Liver (tissue), 9 donors: ENCODE measurements around the gene NEUROG1. TPM values are rescaled to one million over a fixed set of nuclear protein-coding genes. Genes with fewer than 3 reads are reported as not detected.

ENCODE experiments used
- DNase-seq: peaks from one replicate; pipeline ENCODE4 v3.0.0-alpha.2; 2017; ENCODE audit warnings: low spot score
- H3K27ac ChIP-seq, 2 donors: one replicate each; pipeline ENCODE4 v1.7.0; 2013; ENCODE audit warnings: inconsistent platforms in 2 of 2, low read length in 2 of 2, control low read depth in 1 of 2, low read depth in 1 of 2, mild to moderate bottlenecking in 1 of 2
- H3K27me3 ChIP-seq, 4 donors: one replicate each; pipeline versions ENCODE4 v1.6.1 to v1.7.0; 2013; ENCODE audit warnings: low read length in 3 of 4, inconsistent platforms in 1 of 4, mild to moderate bottlenecking in 1 of 4, moderate library complexity in 1 of 4; ENCODE audit not compliant: control insufficient read depth in 4 of 4, insufficient read depth in 4 of 4
- H3K36me3 ChIP-seq, 4 donors: one replicate each; pipeline versions ENCODE4 v1.6.1 to v1.7.0; 2013; ENCODE audit warnings: low read length in 3 of 4, mild to moderate bottlenecking in 3 of 4, low read depth in 1 of 4, moderate library complexity in 1 of 4; ENCODE audit not compliant: control insufficient read depth in 4 of 4, insufficient read depth in 3 of 4
- H3K4me1 ChIP-seq, 4 donors: one replicate each; pipeline versions ENCODE4 v1.6.1 to v1.7.0; 2013; ENCODE audit warnings: low read length in 3 of 4, mild to moderate bottlenecking in 3 of 4, moderate library complexity in 1 of 4; ENCODE audit not compliant: control insufficient read depth in 4 of 4, insufficient read depth in 4 of 4
- H3K4me3 ChIP-seq, 3 donors: one replicate each; pipeline versions ENCODE4 v1.6.1 to v1.7.0; 2013; ENCODE audit warnings: low read length in 3 of 3, control low read depth in 1 of 3, low read depth in 1 of 3, mild to moderate bottlenecking in 1 of 3
- H3K9ac ChIP-seq, 2 donors: one replicate each; pipeline ENCODE4 v1.7.0; 2013; ENCODE audit warnings: low read length in 2 of 2, mild to moderate bottlenecking in 2 of 2, moderate library complexity in 2 of 2, control low read depth in 1 of 2, low read depth in 1 of 2
- H3K9me3 ChIP-seq, 4 donors: one replicate each; pipeline versions ENCODE4 v1.6.1 to v1.7.0; 2013; ENCODE audit warnings: low read length in 3 of 4; ENCODE audit not compliant: control insufficient read depth in 4 of 4
- EGR1 ChIP-seq, 2 donors: IDR thresholded peaks; 2 replicates each; pipeline ENCODE4 v1.6.1; 2016 to 2018; ENCODE audit warnings: antibody characterized with exemption in 2 of 2, low read depth in 2 of 2
- FOXA1 ChIP-seq: IDR thresholded peaks from 2 replicates; pipeline ENCODE4 v1.6.1; 2016; ENCODE audit warnings: antibody characterized with exemption
- FOXA2 ChIP-seq: IDR thresholded peaks from 2 replicates; pipeline ENCODE4 v1.6.1; 2016; ENCODE audit warnings: antibody characterized with exemption
- GABPA ChIP-seq, 2 donors: IDR thresholded peaks in 1 of 2; conservative IDR thresholded peaks in 1 of 2; 2 replicates each; pipeline ENCODE4 v1.6.1; 2016; ENCODE audit warnings: antibody characterized with exemption in 2 of 2, mild to moderate bottlenecking in 1 of 2, moderate library complexity in 1 of 2
- HNF4A ChIP-seq, 2 donors: conservative IDR thresholded peaks; 2 replicates each; pipeline ENCODE4 v1.6.1; 2016; ENCODE audit warnings: antibody characterized with exemption in 2 of 2, mild to moderate bottlenecking in 2 of 2
- HNF4G ChIP-seq: IDR thresholded peaks from 2 replicates; pipeline ENCODE4 v1.6.1; 2016; ENCODE audit warnings: antibody characterized with exemption
- NR2F2 ChIP-seq: IDR thresholded peaks from 2 replicates; pipeline ENCODE4 v1.6.1; 2016; ENCODE audit warnings: antibody characterized with exemption
- RAD21 ChIP-seq, 2 donors: IDR thresholded peaks; 2 replicates each; pipeline ENCODE4 v1.6.1; 2016; ENCODE audit warnings: antibody characterized with exemption in 2 of 2, mild to moderate bottlenecking in 2 of 2
- RXRA ChIP-seq, 2 donors: IDR thresholded peaks; 2 replicates each; pipeline ENCODE4 v1.6.1; 2017 to 2018; ENCODE audit warnings: antibody characterized with exemption in 2 of 2, mild to moderate bottlenecking in 1 of 2
- SP1 ChIP-seq: IDR thresholded peaks from 2 replicates; pipeline ENCODE4 v1.6.1; 2018; ENCODE audit warnings: antibody characterized with exemption, mild to moderate bottlenecking
- TAF1 ChIP-seq: conservative IDR thresholded peaks from 2 replicates; pipeline ENCODE4 v1.6.1; 2016; ENCODE audit warnings: antibody characterized with exemption, mild to moderate bottlenecking
- YY1 ChIP-seq: IDR thresholded peaks from 2 replicates; pipeline ENCODE4 v1.6.1; 2016; ENCODE audit warnings: antibody characterized with exemption, mild to moderate bottlenecking
- WGBS: extraction: QIAGEN DNeasy Blood & Tissue Kit; methylation state at CpG from one replicate; pipeline ENCODE4 v1.1.7; 2013; 5-methylcytosine and 5-hydroxymethylcytosine counted together
- polyA plus RNA-seq, 2 donors: library from polyadenylated mRNA; stranded (reverse) in 1 of 2; unstranded in 1 of 2; fragments of 200-250 nt in 1 of 2; fragments of >200 nt in 1 of 2; fragmentation: Nextera tagmentation in 1 of 2; extraction: Ambion mirVana in 1 of 2; gene quantifications; one replicate each; pipeline versions ENCODE4 v1.2.1 to v1.2.3, GENCODE V29; 2013 to 2015
- total RNA-seq, 2 donors: library from RNA; depleted of rRNA; stranded (reverse); fragments of >200 nt; gene quantifications; one replicate each; pipeline ENCODE4 v1.2.3, GENCODE V29; 2014
- TF ChIP-seq, protein P1 (sequence below): fragments of 150-350 bp; IDR thresholded peaks from 2 replicates; pipeline ENCODE4 v1.5.1; 2017; ENCODE audit warnings: improper control_type of control experiment, low read depth, low read length; ENCODE audit not compliant: missing input control
- TF ChIP-seq, protein P2 (sequence below): IDR thresholded peaks from 2 replicates; pipeline ENCODE4 v1.6.1; 2016; ENCODE audit warnings: antibody characterized with exemption
- TF ChIP-seq, protein P3 (sequence below): IDR thresholded peaks from 2 replicates; pipeline ENCODE4 v1.6.1; 2016; ENCODE audit warnings: antibody characterized with exemption
- TF ChIP-seq, protein P4 (sequence below): IDR thresholded peaks from 2 replicates; pipeline ENCODE4 v1.6.1; 2016; ENCODE audit warnings: antibody characterized with exemption
- TF ChIP-seq, protein P5 (sequence below): IDR thresholded peaks from 2 replicates; pipeline ENCODE4 v1.6.1; 2016; ENCODE audit warnings: antibody characterized with exemption, mild to moderate bottlenecking
- donor health status: healthy.
- donor health status: healthy.
- donor health status: healthy.
- donor health status: healthy.
- donor health status: healthy.

Gene NEUROG1
- total and polyA plus RNA-seq, 4 donors, result not detected

DNA sequence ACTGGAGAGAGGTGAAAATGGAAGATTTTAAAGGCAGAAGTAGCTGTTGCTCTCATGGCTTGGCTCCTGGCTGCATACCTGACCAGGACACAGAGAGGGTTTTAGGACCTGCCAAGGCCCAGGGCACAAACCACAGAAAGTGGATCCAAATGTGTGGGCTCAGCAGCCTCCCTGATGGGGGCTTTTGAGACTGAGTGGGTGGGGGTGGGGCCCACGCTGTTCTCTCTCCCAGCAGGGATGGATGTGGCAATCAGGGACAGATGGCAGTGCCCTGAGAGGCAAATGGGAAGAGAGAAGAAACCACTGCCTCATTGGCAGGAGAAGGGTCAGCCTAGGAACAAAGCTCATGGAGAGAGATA lies 48.7 kb downstream of the NEUROG1 start (continued):
- TF ChIP-seq, protein P1, sequence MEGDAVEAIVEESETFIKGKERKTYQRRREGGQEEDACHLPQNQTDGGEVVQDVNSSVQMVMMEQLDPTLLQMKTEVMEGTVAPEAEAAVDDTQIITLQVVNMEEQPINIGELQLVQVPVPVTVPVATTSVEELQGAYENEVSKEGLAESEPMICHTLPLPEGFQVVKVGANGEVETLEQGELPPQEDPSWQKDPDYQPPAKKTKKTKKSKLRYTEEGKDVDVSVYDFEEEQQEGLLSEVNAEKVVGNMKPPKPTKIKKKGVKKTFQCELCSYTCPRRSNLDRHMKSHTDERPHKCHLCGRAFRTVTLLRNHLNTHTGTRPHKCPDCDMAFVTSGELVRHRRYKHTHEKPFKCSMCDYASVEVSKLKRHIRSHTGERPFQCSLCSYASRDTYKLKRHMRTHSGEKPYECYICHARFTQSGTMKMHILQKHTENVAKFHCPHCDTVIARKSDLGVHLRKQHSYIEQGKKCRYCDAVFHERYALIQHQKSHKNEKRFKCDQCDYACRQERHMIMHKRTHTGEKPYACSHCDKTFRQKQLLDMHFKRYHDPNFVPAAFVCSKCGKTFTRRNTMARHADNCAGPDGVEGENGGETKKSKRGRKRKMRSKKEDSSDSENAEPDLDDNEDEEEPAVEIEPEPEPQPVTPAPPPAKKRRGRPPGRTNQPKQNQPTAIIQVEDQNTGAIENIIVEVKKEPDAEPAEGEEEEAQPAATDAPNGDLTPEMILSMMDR, result no peak
- TF ChIP-seq RXRA (IDR thresholded peaks at IDR 0.05) (no peak), HNF4A (conservative IDR thresholded peaks at IDR 0.05) (no peak), FOXA2 (no peak), HNF4G (no peak), YY1 (no peak), GABPA (IDR thresholded peaks at IDR 0.05 in 1 of 2, conservative IDR thresholded peaks at IDR 0.05 in 1 of 2) (no peak)

DNA sequence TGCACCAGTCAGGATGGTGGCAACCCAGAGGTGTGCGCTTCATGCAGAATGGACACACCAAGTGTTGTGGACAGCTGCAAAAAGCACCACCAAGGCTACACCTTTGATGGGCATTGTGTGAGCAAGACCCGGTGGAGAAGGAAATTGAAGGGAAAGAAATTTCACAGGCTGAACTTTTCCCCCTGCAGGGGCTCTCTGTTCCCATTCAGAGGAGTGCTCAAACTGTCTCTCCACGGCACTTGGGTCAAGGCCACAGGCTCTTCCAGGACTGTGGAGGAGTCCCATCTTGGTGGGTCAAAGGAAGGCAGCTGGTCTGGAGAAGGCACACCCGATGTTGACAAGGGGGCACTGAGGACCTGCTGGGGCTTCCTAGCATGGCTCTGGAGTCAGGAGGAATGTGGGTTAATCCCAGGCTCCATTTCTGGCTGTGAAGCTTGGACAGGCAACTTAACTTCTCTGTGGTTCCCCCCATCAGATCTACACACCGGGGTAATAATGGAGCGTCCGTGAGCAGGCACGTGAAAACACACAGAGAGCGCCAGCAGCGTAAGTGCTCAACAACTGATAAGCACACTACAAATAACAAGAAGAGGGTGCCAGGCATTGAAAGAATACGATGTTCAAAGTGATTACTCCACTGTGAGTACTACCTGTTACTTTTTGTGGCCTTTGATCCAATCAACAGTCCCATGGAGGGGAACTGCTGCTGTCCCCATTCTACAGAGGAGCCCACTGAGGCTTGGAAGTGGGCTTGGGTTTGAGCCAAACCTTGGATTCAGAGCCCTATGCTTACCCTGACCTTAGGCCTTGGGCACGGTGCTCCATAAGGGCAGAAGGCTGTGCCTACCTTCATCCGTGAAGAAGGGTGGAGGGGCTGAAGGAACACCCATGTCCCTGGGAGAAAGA lies 49.4 kb downstream of the NEUROG1 start:
- TF ChIP-seq, protein P1, result no peak
- TF ChIP-seq, protein P2, sequence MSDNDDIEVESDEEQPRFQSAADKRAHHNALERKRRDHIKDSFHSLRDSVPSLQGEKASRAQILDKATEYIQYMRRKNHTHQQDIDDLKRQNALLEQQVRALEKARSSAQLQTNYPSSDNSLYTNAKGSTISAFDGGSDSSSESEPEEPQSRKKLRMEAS, result no peak
- TF ChIP-seq HNF4G (no peak), GABPA (IDR thresholded peaks at IDR 0.05 in 1 of 2, conservative IDR thresholded peaks at IDR 0.05 in 1 of 2) (no peak), SP1 (no peak), FOXA1 (no peak), FOXA2 (no peak), HNF4A (conservative IDR thresholded peaks at IDR 0.05) (no peak), NR2F2 (no peak), TAF1 (no peak), EGR1 (IDR thresholded peaks at IDR 0.05; ENCODE audit: low read depth in 2 of 2) (no peak), RAD21 (IDR thresholded peaks at IDR 0.05) (no peak), YY1 (no peak)
- TF ChIP-seq, protein P3, sequence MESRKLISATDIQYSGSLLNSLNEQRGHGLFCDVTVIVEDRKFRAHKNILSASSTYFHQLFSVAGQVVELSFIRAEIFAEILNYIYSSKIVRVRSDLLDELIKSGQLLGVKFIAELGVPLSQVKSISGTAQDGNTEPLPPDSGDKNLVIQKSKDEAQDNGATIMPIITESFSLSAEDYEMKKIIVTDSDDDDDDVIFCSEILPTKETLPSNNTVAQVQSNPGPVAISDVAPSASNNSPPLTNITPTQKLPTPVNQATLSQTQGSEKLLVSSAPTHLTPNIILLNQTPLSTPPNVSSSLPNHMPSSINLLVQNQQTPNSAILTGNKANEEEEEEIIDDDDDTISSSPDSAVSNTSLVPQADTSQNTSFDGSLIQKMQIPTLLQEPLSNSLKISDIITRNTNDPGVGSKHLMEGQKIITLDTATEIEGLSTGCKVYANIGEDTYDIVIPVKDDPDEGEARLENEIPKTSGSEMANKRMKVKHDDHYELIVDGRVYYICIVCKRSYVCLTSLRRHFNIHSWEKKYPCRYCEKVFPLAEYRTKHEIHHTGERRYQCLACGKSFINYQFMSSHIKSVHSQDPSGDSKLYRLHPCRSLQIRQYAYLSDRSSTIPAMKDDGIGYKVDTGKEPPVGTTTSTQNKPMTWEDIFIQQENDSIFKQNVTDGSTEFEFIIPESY, result no peak
- TF ChIP-seq, protein P4, sequence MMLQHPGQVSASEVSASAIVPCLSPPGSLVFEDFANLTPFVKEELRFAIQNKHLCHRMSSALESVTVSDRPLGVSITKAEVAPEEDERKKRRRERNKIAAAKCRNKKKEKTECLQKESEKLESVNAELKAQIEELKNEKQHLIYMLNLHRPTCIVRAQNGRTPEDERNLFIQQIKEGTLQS, result no peak
- TF ChIP-seq, protein P5, sequence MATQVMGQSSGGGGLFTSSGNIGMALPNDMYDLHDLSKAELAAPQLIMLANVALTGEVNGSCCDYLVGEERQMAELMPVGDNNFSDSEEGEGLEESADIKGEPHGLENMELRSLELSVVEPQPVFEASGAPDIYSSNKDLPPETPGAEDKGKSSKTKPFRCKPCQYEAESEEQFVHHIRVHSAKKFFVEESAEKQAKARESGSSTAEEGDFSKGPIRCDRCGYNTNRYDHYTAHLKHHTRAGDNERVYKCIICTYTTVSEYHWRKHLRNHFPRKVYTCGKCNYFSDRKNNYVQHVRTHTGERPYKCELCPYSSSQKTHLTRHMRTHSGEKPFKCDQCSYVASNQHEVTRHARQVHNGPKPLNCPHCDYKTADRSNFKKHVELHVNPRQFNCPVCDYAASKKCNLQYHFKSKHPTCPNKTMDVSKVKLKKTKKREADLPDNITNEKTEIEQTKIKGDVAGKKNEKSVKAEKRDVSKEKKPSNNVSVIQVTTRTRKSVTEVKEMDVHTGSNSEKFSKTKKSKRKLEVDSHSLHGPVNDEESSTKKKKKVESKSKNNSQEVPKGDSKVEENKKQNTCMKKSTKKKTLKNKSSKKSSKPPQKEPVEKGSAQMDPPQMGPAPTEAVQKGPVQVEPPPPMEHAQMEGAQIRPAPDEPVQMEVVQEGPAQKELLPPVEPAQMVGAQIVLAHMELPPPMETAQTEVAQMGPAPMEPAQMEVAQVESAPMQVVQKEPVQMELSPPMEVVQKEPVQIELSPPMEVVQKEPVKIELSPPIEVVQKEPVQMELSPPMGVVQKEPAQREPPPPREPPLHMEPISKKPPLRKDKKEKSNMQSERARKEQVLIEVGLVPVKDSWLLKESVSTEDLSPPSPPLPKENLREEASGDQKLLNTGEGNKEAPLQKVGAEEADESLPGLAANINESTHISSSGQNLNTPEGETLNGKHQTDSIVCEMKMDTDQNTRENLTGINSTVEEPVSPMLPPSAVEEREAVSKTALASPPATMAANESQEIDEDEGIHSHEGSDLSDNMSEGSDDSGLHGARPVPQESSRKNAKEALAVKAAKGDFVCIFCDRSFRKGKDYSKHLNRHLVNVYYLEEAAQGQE, result no peak
- Histone ChIP-seq H3K9ac (no peak overlapping the region), H3K4me3 (no peak overlapping the region), H3K4me1 (peaks cover 2 to 19% (median 13%) of the 10 kb centered on the region in 4 donors), H3K9me3 (no peaks in the 10 kb centered on the region), H3K27me3 (peaks cover 2 to 21% (median 12%) of the 10 kb centered on the region in 4 donors), H3K36me3 (no peaks in the 10 kb centered on the region), H3K27ac (no peak overlapping the region)
- WGBS, result 76% methylated on average over 13 of the region's 13 CpGs
- no peak for DNase-seq
